GM19397 (cell line): ENCODE results near the gene FMN1.

Experiments used
- ATAC-seq: cut with Tn5 transposase; IDR thresholded peaks from one replicate; pipeline ENCODE4 v1.9.1; 2021; ENCODE audit warnings: mild to moderate bottlenecking, moderate library complexity; ENCODE audit not compliant: unreplicated experiment

FMN1 gene

GRCh38 chr15:32941823-32942222 lies 252.7 kb downstream of the FMN1 start:
- no peak for ATAC-seq

- no peak for ATAC-seq
Observed at GRCh38 chr15:32936976-32937375, 257.5 kb downstream of the FMN1 start.

GRCh38 chr15:32936283-32936918 lies 258.1 kb downstream of the FMN1 start:
- ATAC-seq: no peak

- ATAC-seq: no peak
Observed at GRCh38 chr15:32935139-32935538, 259.4 kb downstream of the FMN1 start.

GRCh38 chr15:32933236-32933635 lies 261.3 kb downstream of the FMN1 start:
- no peak for ATAC-seq

GRCh38 chr15:32928876-32929275 lies 265.6 kb downstream of the FMN1 start:
- no peak for ATAC-seq

- no peak for ATAC-seq
Observed at GRCh38 chr15:32927124-32927523, 267.4 kb downstream of the FMN1 start.

GRCh38 chr15:32923176-32923575 lies 271.3 kb downstream of the FMN1 start:
- no peak for ATAC-seq

GRCh38 chr15:32922541-32922940 lies 272.0 kb downstream of the FMN1 start:
- ATAC-seq: no peak

GRCh38 chr15:32919749-32920414 lies 274.6 kb downstream of the FMN1 start:
- no peak for ATAC-seq

GRCh38 chr15:32918547-32918946 lies 276.0 kb downstream of the FMN1 start:
- ATAC-seq: no peak

- ATAC-seq: no peak
Observed at GRCh38 chr15:32910839-32911238, 283.7 kb downstream of the FMN1 start.

GRCh38 chr15:32909431-32909830 lies 285.1 kb downstream of the FMN1 start:
- no peak for ATAC-seq

- peak; percentile 13 for ATAC-seq
Observed at GRCh38 chr15:32908872-32909271, 285.6 kb downstream of the FMN1 start.

- peak; percentile 88 for ATAC-seq
Observed at GRCh38 chr15:32908135-32908801, 286.2 kb downstream of the FMN1 start.

GRCh38 chr15:32905481-32905880 lies 289.0 kb downstream of the FMN1 start:
- no peak for ATAC-seq

GRCh38 chr15:32904448-32904847 lies 290.1 kb downstream of the FMN1 start:
- ATAC-seq: no peak

GRCh38 chr15:32903591-32904290 lies 290.8 kb downstream of the FMN1 start:
- no peak for ATAC-seq

- no peak for ATAC-seq
Observed at GRCh38 chr15:32901995-32902394, 292.5 kb downstream of the FMN1 start.

GRCh38 chr15:32901192-32901591 lies 293.3 kb downstream of the FMN1 start:
- no peak for ATAC-seq

GRCh38 chr15:32899126-32899596 lies 295.4 kb downstream of the FMN1 start:
- ATAC-seq: peak; percentile 67
